ENCODE results near the gene CCDC74B.
"Not testable (repeated sequence)": the region's sequence is repeated elsewhere in the genome, so short reads cannot be mapped to it uniquely, and the experiment has no call there.

Gene CCDC74B

GRCh38 chr2:130148515-130148914, 3.6 kb upstream of the CCDC74B start:
- DNase-seq, result not testable (repeated sequence)

GRCh38 chr2:130143266-130144039, 1.5 kb downstream of the CCDC74B start:
- DNase-seq, result not testable (repeated sequence)

- not testable (repeated sequence) for DNase-seq
Measured at GRCh38 chr2:130142396-130143265, 2.3 kb downstream of the CCDC74B start.

GRCh38 chr2:130141645-130142370, 3.1 kb downstream of the CCDC74B start:
- DNase-seq, result not testable (repeated sequence)

- DNase-seq, result not testable (repeated sequence)
Measured at GRCh38 chr2:130141002-130141401, 3.9 kb downstream of the CCDC74B start.

- DNase-seq, result not testable (repeated sequence)
Measured at GRCh38 chr2:130140516-130140915, 4.4 kb downstream of the CCDC74B start.

GRCh38 chr2:130139331-130140280, 5.3 kb downstream of the CCDC74B start:
- DNase-seq, result not testable (repeated sequence)

GRCh38 chr2:130138841-130139251, 6.1 kb downstream of the CCDC74B start:
- DNase-seq, result not testable (repeated sequence)

GRCh38 chr2:130138326-130138725, 6.6 kb downstream of the CCDC74B start:
- DNase-seq, result not testable (repeated sequence)

- not testable (repeated sequence) for DNase-seq
Measured at GRCh38 chr2:130137118-130137517, 7.8 kb downstream of the CCDC74B start.

GRCh38 chr2:130136546-130136945, 8.4 kb downstream of the CCDC74B start:
- not testable (repeated sequence) for DNase-seq

- no peak for DNase-seq
Measured at GRCh38 chr2:130135692-130136541, 9.0 kb downstream of the CCDC74B start.

- not testable (repeated sequence) for DNase-seq
Measured at GRCh38 chr2:130129120-130129829, 15.6 kb downstream of the CCDC74B start, which contains the start of gene POTEF. Gene POTEF (minus strand): TSS chr2:130129222. CDS start chr2:130120515, 8,707 bp downstream.

- DNase-seq, result not testable (repeated sequence)
Measured at GRCh38 chr2:130128464-130128863, 16.4 kb downstream of the CCDC74B start.

- DNase-seq, result not testable (repeated sequence)
Measured at GRCh38 chr2:130127726-130128125, 17.2 kb downstream of the CCDC74B start.

- DNase-seq, result not testable (repeated sequence)
Measured at GRCh38 chr2:130120924-130121323, 24.0 kb downstream of the CCDC74B start.

- not testable (repeated sequence) for DNase-seq
Measured at GRCh38 chr2:130102597-130103363, 42.1 kb downstream of the CCDC74B start.

Measured in hippocampal formation (tissue), 2 donors.